Chondrocyte (in vitro differentiated cells): ENCODE data around the gene SGF29. TPM values are rescaled to one million over a fixed set of nuclear protein-coding genes. Genes with fewer than 3 reads are reported as not detected.
"Not testable (repeated sequence)": the region's sequence is repeated elsewhere in the genome, so short reads cannot be mapped to it uniquely, and the experiment has no call there.

Experiments
- DNase-seq: peaks from one replicate; pipeline ENCODE4 v3.0.0; 2021; ENCODE audit warnings: mixed read lengths, low spot score
- H3K27ac Mint-ChIP-seq: one replicate; pipeline ENCODE4 v1.8.0; 2021; ENCODE audit warnings: mild to moderate bottlenecking, moderate library complexity, mixed read lengths; ENCODE audit not compliant: unreplicated experiment
- H3K27me3 Mint-ChIP-seq: 2 replicates; pipeline ENCODE4 v1.8.0; 2021; ENCODE audit warnings: low read depth, mixed read lengths
- H3K36me3 Mint-ChIP-seq: 2 replicates; pipeline ENCODE4 v1.8.0; 2021; ENCODE audit warnings: low read depth, mixed read lengths
- H3K4me1 Mint-ChIP-seq: 2 replicates; pipeline ENCODE4 v1.8.0; 2021; ENCODE audit warnings: low read depth, mild to moderate bottlenecking, mixed read lengths
- H3K4me3 Mint-ChIP-seq: one replicate; pipeline ENCODE4 v1.8.0; 2021; ENCODE audit warnings: mild to moderate bottlenecking, moderate library complexity, mixed read lengths; ENCODE audit not compliant: unreplicated experiment
- H3K9me3 Mint-ChIP-seq: 2 replicates; pipeline ENCODE4 v1.8.0; 2021; ENCODE audit warnings: low read depth, mixed read lengths
- CTCF ChIP-seq: fragments of 200-600 bp; sonication (generic); IDR thresholded peaks from 2 replicates; pipeline ENCODE4 v1.5.0; 2021; ENCODE audit warnings: antibody characterized with exemption, mild to moderate bottlenecking, moderate library complexity
- total RNA-seq: library from RNA; stranded (reverse); gene quantifications from 3 replicates; pipeline ENCODE4 v1.2.1, GENCODE V29; 2021

SGF29 gene
- total RNA-seq, 1 donor from 2014 or later: 17.1 TPM

- H3K27me3 Mint-ChIP-seq: no peaks in the 10 kb centered on the region
- no peak overlapping the region for H3K4me3 Mint-ChIP-seq
- H3K9me3 Mint-ChIP-seq: no peaks in the 10 kb centered on the region
- peaks cover 23% of the 10 kb centered on the region for H3K36me3 Mint-ChIP-seq
- TF ChIP-seq CTCF: no peak
- peaks cover 9% of the 10 kb centered on the region for H3K4me1 Mint-ChIP-seq
- peak; percentile 73 for DNase-seq
- no peak overlapping the region for H3K27ac Mint-ChIP-seq
Measured at GRCh38 chr16:28591355-28591754, 37.6 kb downstream of the SGF29 start.

GRCh38 chr16:28592511-28592910 is 38.8 kb downstream of the SGF29 start:
- H3K36me3 Mint-ChIP-seq: peaks cover 20% of the 10 kb centered on the region
- no peak for TF ChIP-seq CTCF
- H3K27me3 Mint-ChIP-seq: no peaks in the 10 kb centered on the region
- no peak overlapping the region for H3K4me3 Mint-ChIP-seq
- H3K9me3 Mint-ChIP-seq: no peaks in the 10 kb centered on the region
- DNase-seq: no peak
- no peak overlapping the region for H3K27ac Mint-ChIP-seq
- H3K4me1 Mint-ChIP-seq: peaks cover 7% of the 10 kb centered on the region

- no peak for DNase-seq
- H3K4me3 Mint-ChIP-seq: no peak overlapping the region
- no peaks in the 10 kb centered on the region for H3K27me3 Mint-ChIP-seq
- no peaks in the 10 kb centered on the region for H3K9me3 Mint-ChIP-seq
- TF ChIP-seq CTCF: no peak
- H3K36me3 Mint-ChIP-seq: peaks cover 20% of the 10 kb centered on the region
- peaks cover 6% of the 10 kb centered on the region for H3K4me1 Mint-ChIP-seq
- no peak overlapping the region for H3K27ac Mint-ChIP-seq
Measured at GRCh38 chr16:28592979-28593553, 39.3 kb downstream of the SGF29 start.

- H3K4me3 Mint-ChIP-seq, H3K9me3 Mint-ChIP-seq, H3K27ac Mint-ChIP-seq, H3K36me3 Mint-ChIP-seq, H3K27me3 Mint-ChIP-seq, H3K4me1 Mint-ChIP-seq: not testable (repeated sequence)
- DNase-seq: peak; percentile 83
Measured at GRCh38 chr16:28595451-28595850, 41.7 kb downstream of the SGF29 start.

GRCh38 chr16:28596115-28596630 is 42.5 kb downstream of the SGF29 start:
- Mint-ChIP-seq H3K9me3 (no peaks in the 10 kb centered on the region), H3K36me3 (peaks cover 5% of the 10 kb centered on the region), H3K27me3 (no peaks in the 10 kb centered on the region), H3K4me3 (no peak overlapping the region), H3K4me1 (peaks cover 6% of the 10 kb centered on the region), H3K27ac (no peak overlapping the region)
- TF ChIP-seq CTCF: no peak
- no peak for DNase-seq
